Stimulated activated CD4-positive, alpha-beta T cell treated with anti-CD3 and anti-CD28 coated beads, Interleukin-1b, Interleukin-23, amount 100 ng/mL, for 24 hours (primary cell): ENCODE measurements around the gene LRP5.
A peak's percentile ranks its signal among the peaks of the same experiment; 100 is the strongest.

Experiments used
- DNase-seq, 4 experiments: peaks; one replicate each; pipeline ENCODE4 v3.0.0-alpha.2; 2020; ENCODE audit warnings: low read depth in 4 of 4, low spot score in 1 of 4

LRP5 gene

GRCh38 chr11:68369756-68370155 is 57.4 kb downstream of the LRP5 start:
- no peak for DNase-seq

DNA sequence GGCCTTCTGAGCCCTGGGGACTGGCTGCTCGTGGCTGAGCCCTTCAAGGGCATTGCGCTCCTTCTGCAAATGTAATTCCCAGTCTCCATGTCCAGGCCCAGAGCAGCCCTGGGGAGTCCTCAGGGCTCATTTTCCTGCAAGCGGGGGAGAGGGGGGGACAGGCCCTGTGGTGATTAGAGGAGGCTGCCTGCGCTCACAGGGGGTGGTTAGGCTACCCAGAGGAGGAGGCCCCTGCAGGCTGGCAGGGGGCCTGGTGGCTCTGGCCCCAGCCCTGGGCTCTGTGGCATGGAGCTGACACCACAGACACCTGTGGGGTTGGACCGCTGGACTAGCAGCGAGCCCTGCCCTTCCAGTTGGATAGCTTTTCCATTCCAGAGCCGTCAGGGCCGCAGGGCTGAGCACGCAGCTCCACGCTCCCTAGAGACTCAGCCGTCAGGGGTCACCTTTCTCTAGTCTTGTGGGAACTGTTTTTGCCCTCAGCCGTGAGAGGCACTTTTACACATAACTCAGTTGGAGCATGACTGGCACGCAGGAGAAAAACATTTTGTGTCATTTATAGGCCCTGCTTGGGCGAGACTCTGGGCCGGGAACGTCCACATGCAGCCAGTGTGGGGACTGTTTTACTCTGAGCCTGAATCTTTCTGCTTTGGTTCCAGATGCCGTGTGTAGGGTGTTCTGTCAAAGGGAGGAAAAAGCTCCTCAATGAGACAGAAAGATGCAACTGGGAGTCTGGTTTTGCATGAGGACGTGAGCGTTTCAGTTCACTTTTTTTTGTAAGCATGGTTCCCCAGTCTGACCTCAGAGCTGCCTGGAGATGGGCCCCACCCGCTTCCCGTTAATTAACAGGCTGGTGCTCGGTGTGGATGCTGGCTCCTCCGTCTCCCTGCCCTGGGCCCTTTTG is 58.1 kb downstream of the LRP5 start:
- no peak for DNase-seq

GRCh38 chr11:68371171-68372041 is 59.0 kb downstream of the LRP5 start:
- DNase-seq, result no peak

DNA sequence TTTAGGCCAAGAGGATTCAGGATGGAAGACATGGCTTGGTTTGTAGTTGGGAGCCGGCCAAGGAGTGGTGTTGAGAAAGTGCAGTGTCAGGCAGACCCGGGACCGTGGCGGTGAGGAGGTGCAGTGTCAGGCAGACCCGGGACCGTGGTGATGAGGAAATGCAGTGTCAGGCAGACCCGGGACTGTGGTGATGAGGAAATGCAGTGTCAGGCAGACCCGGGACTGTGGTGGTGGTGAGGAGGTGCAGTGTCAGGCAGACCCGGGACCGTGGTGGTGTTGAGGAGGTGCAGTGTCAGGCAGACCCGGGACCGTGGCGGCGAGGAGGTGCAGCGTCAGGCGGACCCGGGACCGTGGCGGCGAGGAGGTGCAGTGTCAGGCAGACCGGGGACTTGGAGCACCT is 59.7 kb downstream of the LRP5 start:
- DNase-seq, result no peak

DNA sequence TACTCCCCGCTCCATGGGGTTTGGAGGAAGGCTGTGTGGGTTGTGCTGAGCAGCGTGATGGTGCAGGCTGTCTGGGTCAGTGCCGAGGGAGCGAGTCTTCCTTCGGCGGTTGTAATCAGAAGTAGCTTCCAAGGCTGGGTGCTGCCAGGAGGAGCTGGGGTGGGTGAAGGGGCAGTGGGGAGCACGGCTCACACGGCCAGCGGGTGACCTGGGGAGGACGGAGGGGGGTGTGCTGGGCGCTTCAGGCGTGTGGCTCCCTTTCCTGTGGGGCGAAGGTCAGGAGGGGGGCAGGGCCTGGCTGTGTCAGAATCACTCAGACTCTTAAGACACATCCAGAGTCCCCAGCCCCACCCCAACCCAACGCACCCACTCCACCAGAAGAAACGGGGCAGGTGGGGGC is 60.2 kb downstream of the LRP5 start:
- no peak for DNase-seq

- DNase-seq, result no peak
Observed at GRCh38 chr11:68373189-68373814, 60.9 kb downstream of the LRP5 start.

GRCh38 chr11:68373815-68374501 is 61.6 kb downstream of the LRP5 start:
- no peak for DNase-seq

DNA sequence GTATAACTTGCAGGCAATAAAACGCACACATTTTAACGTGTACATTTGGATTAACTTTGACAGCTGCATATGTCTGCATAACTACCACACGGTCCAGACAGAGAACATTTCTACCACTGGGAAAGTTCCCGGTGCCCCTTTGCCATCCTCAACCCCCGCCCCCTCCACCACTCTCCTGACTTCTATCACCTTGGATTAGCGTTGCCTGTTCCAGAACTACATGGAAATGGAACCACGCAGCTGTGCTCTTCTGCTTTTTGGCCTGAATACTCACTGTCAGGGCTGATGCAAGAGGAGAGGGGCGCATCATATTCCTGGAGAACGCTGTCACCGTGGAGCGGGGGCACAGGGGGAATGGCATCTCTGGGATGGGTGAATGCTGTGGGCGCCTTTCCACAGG is 62.1 kb downstream of the LRP5 start:
- DNase-seq, result no peak

DNA sequence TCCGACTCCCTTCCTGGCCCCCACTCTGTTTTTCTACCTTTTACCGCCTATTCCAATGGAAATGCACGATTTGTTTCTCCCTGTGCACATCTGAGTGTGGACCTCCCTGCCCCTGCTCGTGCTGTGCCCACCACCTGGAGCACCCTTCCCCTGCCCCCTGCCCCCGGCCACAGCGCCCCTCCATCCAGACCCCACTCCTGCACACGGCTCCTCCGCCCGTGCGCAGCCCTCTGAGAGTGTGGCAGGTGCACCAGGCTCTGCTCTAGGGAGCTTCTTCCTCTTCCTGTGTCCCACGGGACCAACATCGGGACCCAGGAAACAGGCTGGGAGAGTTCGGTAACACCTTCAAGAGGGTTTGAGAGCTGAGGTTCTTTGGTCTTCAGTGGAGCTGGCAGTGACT is 62.9 kb downstream of the LRP5 start:
- DNase-seq, result no peak

GRCh38 chr11:68375766-68376165 is 63.4 kb downstream of the LRP5 start:
- DNase-seq, result no peak

DNA sequence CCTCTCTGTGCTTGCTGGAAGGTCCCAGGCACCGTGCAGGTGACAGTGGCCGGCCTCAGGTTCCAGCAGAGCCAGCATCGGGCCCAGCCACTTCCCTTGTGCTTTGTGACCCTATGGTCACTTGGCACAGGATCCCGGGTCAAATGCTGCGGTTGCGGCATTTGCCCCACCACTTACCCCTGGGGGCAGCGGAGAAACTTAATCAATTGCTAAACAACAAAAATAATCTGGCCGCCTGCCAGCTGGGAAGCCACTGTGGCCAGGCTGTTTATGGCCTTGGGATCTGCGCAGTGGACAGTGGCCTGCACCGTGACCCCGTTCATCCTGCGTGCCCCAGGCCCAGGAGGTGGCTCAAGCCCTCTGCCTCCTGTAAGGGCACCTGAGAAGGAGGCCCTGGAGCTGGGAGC is 65.0 kb downstream of the LRP5 start:
- DNase-seq, result no peak

- no peak for DNase-seq
Observed at GRCh38 chr11:68379206-68379605, 66.8 kb downstream of the LRP5 start.

GRCh38 chr11:68380786-68381622 is 68.6 kb downstream of the LRP5 start:
- no peak for DNase-seq

DNA sequence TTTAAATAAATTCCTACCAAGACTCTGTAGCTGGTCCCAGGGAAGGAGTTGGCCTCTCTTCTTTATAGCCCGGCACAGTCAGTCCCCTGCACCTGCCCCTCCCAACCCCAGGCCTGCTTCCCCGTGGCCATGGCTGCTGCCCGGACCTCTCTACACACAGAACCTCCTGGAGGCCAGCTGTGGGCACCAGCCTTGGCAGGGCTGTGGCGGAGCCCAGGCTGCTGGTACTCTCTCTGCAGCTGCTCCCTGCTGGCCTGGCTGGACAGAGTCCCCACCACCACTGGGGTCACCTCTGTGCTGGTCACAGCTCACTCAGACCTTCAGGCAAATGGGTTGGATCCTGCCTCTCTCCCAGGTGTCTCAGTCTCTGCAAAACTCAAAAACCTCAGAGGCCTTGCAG is 69.3 kb downstream of the LRP5 start:
- no peak for DNase-seq

GRCh38 chr11:68382358-68382998 is 70.1 kb downstream of the LRP5 start:
- no peak for DNase-seq

DNA sequence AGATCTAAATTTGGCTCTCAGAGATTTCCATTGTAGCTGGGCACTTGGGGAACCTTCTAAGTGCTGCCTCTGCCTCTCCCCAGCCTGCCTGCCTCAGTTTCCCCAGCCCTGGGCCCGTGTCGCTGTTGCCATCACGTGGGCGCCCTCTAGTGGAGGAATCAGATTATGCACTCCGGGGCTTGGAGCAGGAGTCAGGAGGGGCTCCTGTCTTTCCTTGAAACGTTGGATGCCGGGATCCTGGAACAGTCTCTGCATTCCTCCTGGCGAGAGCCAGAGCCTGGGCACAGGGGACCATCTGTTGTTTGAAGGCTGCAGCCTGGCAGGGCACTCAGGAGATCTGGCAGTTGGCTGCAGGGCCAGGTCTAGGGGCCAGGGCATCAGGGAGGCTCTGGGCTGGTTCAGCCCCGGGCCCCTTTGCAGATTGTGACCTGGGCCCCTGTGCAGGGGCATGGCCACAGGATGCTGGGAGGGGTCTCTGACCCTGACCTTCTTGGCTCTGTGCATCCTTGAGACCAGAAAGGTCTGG is 71.6 kb downstream of the LRP5 start:
- peak; percentile 46 to 53 (median 52) for DNase-seq

GRCh38 chr11:68384530-68385081 is 72.2 kb downstream of the LRP5 start:
- no peak for DNase-seq

DNA sequence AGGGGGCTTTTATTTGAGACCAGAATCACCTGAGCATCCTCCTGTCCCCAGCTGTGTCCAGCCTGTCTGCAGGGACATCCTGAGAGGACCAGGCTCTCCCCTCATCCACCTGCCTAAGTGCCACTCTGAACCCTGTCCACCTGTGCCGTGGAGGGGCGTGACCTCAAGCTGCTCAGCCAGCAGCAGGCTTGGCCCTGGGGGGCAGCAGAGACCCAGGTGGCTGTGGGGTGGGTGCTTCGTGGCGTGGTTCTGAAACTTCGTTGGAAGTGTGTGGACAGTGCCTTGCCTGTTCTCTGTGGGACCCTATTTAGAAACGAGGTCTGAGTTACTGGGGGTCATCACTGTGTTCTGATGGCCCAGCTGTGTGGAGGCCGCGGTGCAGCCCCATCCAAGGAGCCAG is 72.7 kb downstream of the LRP5 start:
- no peak for DNase-seq

GRCh38 chr11:68386331-68386978 is 74.1 kb downstream of the LRP5 start:
- DNase-seq, result no peak
